Gastroesophageal sphincter (tissue), 4 donors: ENCODE results near the gene RIPOR2. TPM values are rescaled to one million over a fixed set of nuclear protein-coding genes. Genes with fewer than 3 reads are reported as not detected.

Source experiments
- ATAC-seq: fragments of 150-250 bp; one replicate; pipeline ENCODE4 v1.9.1; 2016; ENCODE audit warnings: mild to moderate bottlenecking, moderate library complexity
- H3K27ac ChIP-seq, 4 donors: fragments of 200-600 bp; sonication (generic) in 3 of 4; 1 replicate in 3 of 4; 2 replicates in 1 of 4; pipeline ENCODE4 v1.5.1; 2016 to 2019
- H3K27me3 ChIP-seq: fragments of 200-600 bp; sonication (generic); one replicate; pipeline ENCODE4 v1.5.1; 2019
- H3K36me3 ChIP-seq, 2 donors: fragments of 200-600 bp; sonication (generic); one replicate each; pipeline ENCODE4 v1.5.1; 2019; ENCODE audit warnings: control low read depth in 1 of 2
- H3K4me1 ChIP-seq, 3 donors: fragments of 200-600 bp; sonication (generic); 1 replicate in 2 of 3; 2 replicates in 1 of 3; pipeline ENCODE4 v1.5.1; 2016 to 2019; ENCODE audit warnings: control low read depth in 2 of 3
- H3K4me3 ChIP-seq, 2 donors: fragments of 200-600 bp; sonication (generic); one replicate each; pipeline ENCODE4 v1.5.1; 2019; ENCODE audit warnings: mild to moderate bottlenecking in 1 of 2, moderate library complexity in 1 of 2
- H3K9me3 ChIP-seq, 3 donors: fragments of 200-600 bp; sonication (generic); one replicate each; pipeline ENCODE4 v1.5.1; 2017 to 2019; ENCODE audit warnings: control low read depth in 2 of 3
- CTCF ChIP-seq, 4 experiments: fragments of 200-600 bp in 2 of 4; fragments of 450-650 bp in 2 of 4; sonication (generic) in 1 of 4; IDR thresholded peaks; one replicate each; pipeline ENCODE4 v1.5.1; 2017 to 2019; ENCODE audit warnings: antibody characterized with exemption in 4 of 4, mild to moderate bottlenecking in 2 of 4, moderate library complexity in 2 of 4
- EP300 ChIP-seq: sonication (generic); formaldehyde crosslinking; IDR thresholded peaks from one replicate; pipeline ENCODE4 v1.6.1; 2017; ENCODE audit warnings: antibody characterized with exemption, mild to moderate bottlenecking
- POLR2A ChIP-seq, 2 donors: fragments of 450-650 bp; IDR thresholded peaks; one replicate each; pipeline ENCODE4 v1.6.1; 2017; ENCODE audit warnings: antibody characterized with exemption in 2 of 2, mild to moderate bottlenecking in 2 of 2, moderate library complexity in 1 of 2
- POLR2AphosphoS5 ChIP-seq: sonication (generic); formaldehyde crosslinking; IDR thresholded peaks from one replicate; pipeline ENCODE4 v1.6.1; 2017; ENCODE audit warnings: antibody characterized with exemption
- WGBS, 2 donors: methylation state at CpG; one replicate each; pipeline ENCODE4 v1.1.5; 2018; ENCODE audit warnings: low coverage in 1 of 2; 5-methylcytosine and 5-hydroxymethylcytosine counted together
- total RNA-seq, 4 donors: library from RNA; depleted of rRNA; stranded (reverse); fragments of >200 nt; gene quantifications; one replicate each; pipeline ENCODE4 v1.1.0, GENCODE V29; 2016

RIPOR2 gene
- total RNA-seq, 4 donors from 2014 or later: 1.7 to 14.9 (median 4.2) TPM

- WGBS, 2 donors: no CpG with 5 or more reads among the region's 2 CpGs
- Histone ChIP-seq H3K36me3 (peaks cover 0 to 5% of the 10 kb centered on the region in 2 donors), H3K4me3 (no peak overlapping the region), H3K27ac (no peak overlapping the region), H3K4me1 (peaks cover 0 to 7% (median 0%) of the 10 kb centered on the region in 3 donors), H3K27me3 (no peaks in the 10 kb centered on the region), H3K9me3 (no peaks in the 10 kb centered on the region)
- TF ChIP-seq POLR2A (IDR thresholded peaks at IDR 0.05) (no peak), POLR2AphosphoS5 (no peak), CTCF (IDR thresholded peaks at IDR 0.05) (no peak), EP300 (no peak)
- ATAC-seq: no peak
Observed at GRCh38 chr6:24851086-24851485, 84.7 kb downstream of the RIPOR2 start.

- Histone ChIP-seq H3K36me3 (peaks cover 0 to 5% of the 10 kb centered on the region in 2 donors), H3K27ac (no peak overlapping the region), H3K9me3 (no peaks in the 10 kb centered on the region), H3K27me3 (no peaks in the 10 kb centered on the region), H3K4me3 (no peak overlapping the region), H3K4me1 (no peaks in the 10 kb centered on the region)
- no peak for TF ChIP-seq POLR2A (IDR thresholded peaks at IDR 0.05)
- no peak for TF ChIP-seq POLR2AphosphoS5
- no peak for TF ChIP-seq CTCF (IDR thresholded peaks at IDR 0.05)
- no peak for TF ChIP-seq EP300
- no peak for ATAC-seq
- WGBS, 2 donors: 91 to 92% methylated on average over 6 of the region's 7 CpGs
Observed at GRCh38 chr6:24849713-24850112, 86.0 kb downstream of the RIPOR2 start.

GRCh38 chr6:24848461-24848860 lies 87.3 kb downstream of the RIPOR2 start:
- no peak for TF ChIP-seq CTCF (IDR thresholded peaks at IDR 0.05)
- TF ChIP-seq POLR2A (IDR thresholded peaks at IDR 0.05): no peak
- no peak for TF ChIP-seq EP300
- TF ChIP-seq POLR2AphosphoS5: no peak
- peaks cover 0 to 5% of the 10 kb centered on the region in 2 donors for H3K36me3 ChIP-seq
- no peak overlapping the region for H3K4me3 ChIP-seq
- 85 to 89% methylated on average over 4 of the region's 4 CpGs for WGBS, 2 donors
- no peaks in the 10 kb centered on the region for H3K27me3 ChIP-seq
- H3K9me3 ChIP-seq: no peaks in the 10 kb centered on the region
- ATAC-seq: no peak
- H3K27ac ChIP-seq: no peak overlapping the region
- no peaks in the 10 kb centered on the region for H3K4me1 ChIP-seq

- Histone ChIP-seq H3K4me3 (no peak overlapping the region), H3K27me3 (no peaks in the 10 kb centered on the region), H3K9me3 (no peaks in the 10 kb centered on the region), H3K27ac (no peak overlapping the region), H3K36me3 (peaks cover 0 to 5% of the 10 kb centered on the region in 2 donors), H3K4me1 (no peaks in the 10 kb centered on the region)
- TF ChIP-seq EP300 (no peak), POLR2AphosphoS5 (no peak), POLR2A (IDR thresholded peaks at IDR 0.05) (no peak), CTCF (IDR thresholded peaks at IDR 0.05) (no peak)
- WGBS, 2 donors: 90 to 93% methylated on average over 2 to 6 of the region's 7 CpGs
- ATAC-seq: no peak
Observed at GRCh38 chr6:24847402-24847801, 88.4 kb downstream of the RIPOR2 start.

- 67 to 80% methylated on average over 1 to 4 of the region's 4 CpGs for WGBS, 2 donors
- H3K27me3 ChIP-seq: no peaks in the 10 kb centered on the region
- H3K4me3 ChIP-seq: no peak overlapping the region
- H3K36me3 ChIP-seq: peaks cover 0 to 5% of the 10 kb centered on the region in 2 donors
- H3K9me3 ChIP-seq: no peaks in the 10 kb centered on the region
- no peak for ATAC-seq
- no peak overlapping the region for H3K27ac ChIP-seq
- TF ChIP-seq CTCF (IDR thresholded peaks at IDR 0.05) (no peak), EP300 (no peak), POLR2A (IDR thresholded peaks at IDR 0.05) (no peak), POLR2AphosphoS5 (no peak)
- no peaks in the 10 kb centered on the region for H3K4me1 ChIP-seq
Observed at GRCh38 chr6:24845578-24845977, 90.2 kb downstream of the RIPOR2 start.
